ENCODE data around the gene CLIC4.
"Not testable (repeated sequence)": the region's sequence is repeated elsewhere in the genome, so short reads cannot be mapped to it uniquely, and the experiment has no call there.

CLIC4 gene

GRCh38 chr1:24724345-24725208, 20.7 kb upstream of the CLIC4 start:
- no peak for DNase-seq (ENCODE audit: low spot score)
- no peak for TF ChIP-seq CTCF (IDR thresholded peaks at IDR 0.05)
- peak overlapping the region in 1 of 2 donors; percentile 72 for H3K27ac ChIP-seq

GRCh38 chr1:24725209-24725651, 20.0 kb upstream of the CLIC4 start:
- peak overlapping the region; percentile 6 for H3K4me3 ChIP-seq
- H3K27ac ChIP-seq: peak overlapping the region in 1 of 2 donors; percentile 72
- DNase-seq (ENCODE audit: low spot score): no peak
- no peak for TF ChIP-seq CTCF (IDR thresholded peaks at IDR 0.05)

More at GRCh38 chr1:24724345-24725208, 20.7 kb upstream of the CLIC4 start:
- H3K4me3 ChIP-seq: peak overlapping the region; percentile 6

- TF ChIP-seq CTCF (IDR thresholded peaks at IDR 0.05): no peak
- no peak overlapping the region for H3K4me3 ChIP-seq
- no peak for DNase-seq (ENCODE audit: low spot score)
- H3K27ac ChIP-seq: no peak overlapping the region
Measured at GRCh38 chr1:24726741-24727140, 18.5 kb upstream of the CLIC4 start.

GRCh38 chr1:24727501-24728216, 17.6 kb upstream of the CLIC4 start:
- peak overlapping the region; percentile 32 for H3K4me3 ChIP-seq
- no peak for DNase-seq (ENCODE audit: low spot score)
- H3K27ac ChIP-seq: peak overlapping the region; percentile 25 to 66
- no peak for TF ChIP-seq CTCF (IDR thresholded peaks at IDR 0.05)

GRCh38 chr1:24728982-24729381, 16.3 kb upstream of the CLIC4 start:
- H3K4me3 ChIP-seq: no peak overlapping the region
- no peak overlapping the region for H3K27ac ChIP-seq
- no peak for TF ChIP-seq CTCF (IDR thresholded peaks at IDR 0.05)
- no peak for DNase-seq (ENCODE audit: low spot score)

GRCh38 chr1:24732186-24732885, 12.9 kb upstream of the CLIC4 start:
- Histone ChIP-seq H3K27ac (no peak overlapping the region), H3K4me3 (no peak overlapping the region)
- no peak for DNase-seq (ENCODE audit: low spot score)
- no peak for TF ChIP-seq CTCF (IDR thresholded peaks at IDR 0.05)

- H3K4me3 ChIP-seq; DNase-seq (ENCODE audit: low spot score); H3K27ac ChIP-seq: not testable (repeated sequence)
Measured at GRCh38 chr1:24733342-24733741, 11.9 kb upstream of the CLIC4 start.

Data from coronary artery (tissue), 2 donors.